Testis (tissue), 3 donors: ENCODE data around the gene SYNDIG1. TPM values are rescaled to one million over a fixed set of nuclear protein-coding genes. Genes with fewer than 3 reads are reported as not detected.

ENCODE experiments used
- DNase-seq: peaks from one replicate; pipeline ENCODE4 v3.0.0-alpha.2; 2019
- H3K27ac ChIP-seq, 2 donors: fragments of 200-600 bp; sonication (generic); one replicate each; pipeline ENCODE4 v1.5.1; 2019
- H3K27me3 ChIP-seq: fragments of 200-600 bp; sonication (generic); one replicate; pipeline ENCODE4 v1.5.1; 2019
- H3K36me3 ChIP-seq: fragments of 200-600 bp; sonication (generic); one replicate; pipeline ENCODE4 v1.5.1; 2017; ENCODE audit warnings: low read depth; ENCODE audit errors: missing control alignments
- H3K4me1 ChIP-seq: fragments of 200-600 bp; sonication (generic); one replicate; pipeline ENCODE4 v1.5.1; 2019
- H3K4me3 ChIP-seq, 2 donors: fragments of 200-600 bp; sonication (generic); one replicate each; pipeline ENCODE4 v1.5.1; 2017 to 2019
- H3K9me3 ChIP-seq: fragments of 200-600 bp; sonication (generic); one replicate; pipeline ENCODE4 v1.5.1; 2017
- CTCF ChIP-seq, 3 experiments: fragments of 450-650 bp in 2 of 3; fragments of 200-600 bp in 1 of 3; sonication (generic) in 1 of 3; IDR thresholded peaks; one replicate each; pipeline ENCODE4 v1.5.1; 2016 to 2019; ENCODE audit warnings: antibody characterized with exemption in 3 of 3, mild to moderate bottlenecking in 2 of 3, moderate library complexity in 1 of 3
- POLR2A ChIP-seq: fragments of 450-650 bp; IDR thresholded peaks from one replicate; pipeline ENCODE4 v1.6.1; 2017; ENCODE audit warnings: antibody characterized with exemption, mild to moderate bottlenecking, moderate library complexity
- WGBS, 2 donors: methylation state at CpG; one replicate each; pipeline ENCODE4 v1.1.5; 2018; 5-methylcytosine and 5-hydroxymethylcytosine counted together
- intact Hi-C: fragments of 100-400 bp; cut with DNase I; formaldehyde crosslinking; loops from one replicate; pipeline ENCODE4 v1.15.1; 2023; ENCODE audit warnings: low total_unique reads
- polyA plus RNA-seq: library from polyadenylated mRNA; stranded (reverse); fragments of 350-450 nt; fragmentation: Illumina TruSeq; extraction: RNeasy Lipid Tissue Mini Kit (QIAGEN cat#74804); gene quantifications from one replicate; pipeline ENCODE4 v1.2.3, GENCODE V29; 2014; ENCODE audit warnings: low read depth, low replicate concordance; ENCODE audit not compliant: insufficient read depth
- total RNA-seq, 2 donors: library from RNA; depleted of rRNA; stranded (reverse); fragments of >200 nt; gene quantifications; one replicate each; pipeline ENCODE4 v1.2.3, GENCODE V29; 2016

The SYNDIG1 gene
- total and polyA plus RNA-seq, 3 donors from 2014 or later: 2.1 to 3.2 (median 2.8) TPM

GRCh38 chr20:24582373-24583168 lies 113.1 kb downstream of the SYNDIG1 start:
- Histone ChIP-seq H3K27me3 (no peaks in the 10 kb centered on the region), H3K36me3 (no peaks in the 10 kb centered on the region), H3K27ac (no peak overlapping the region), H3K9me3 (no peaks in the 10 kb centered on the region), H3K4me3 (no peak overlapping the region), H3K4me1 (no peaks in the 10 kb centered on the region)
- intact Hi-C loops: no loop called here
- TF ChIP-seq POLR2A (no peak), CTCF (IDR thresholded peaks at IDR 0.05) (no peak)
- WGBS, 2 donors: 84 to 91% methylated on average over 12 to 15 of the region's 15 CpGs
- no peak for DNase-seq

GRCh38 chr20:24583169-24583792 lies 113.9 kb downstream of the SYNDIG1 start:
- 88 to 93% methylated on average over 13 of the region's 13 CpGs for WGBS, 2 donors
- Histone ChIP-seq H3K36me3 (no peaks in the 10 kb centered on the region), H3K4me1 (no peaks in the 10 kb centered on the region), H3K4me3 (no peak overlapping the region), H3K27ac (no peak overlapping the region), H3K27me3 (no peaks in the 10 kb centered on the region), H3K9me3 (no peaks in the 10 kb centered on the region)
- no peak for DNase-seq
- intact Hi-C loops: no loop called here
- TF ChIP-seq POLR2A: no peak
- no peak for TF ChIP-seq CTCF (IDR thresholded peaks at IDR 0.05)

- no peak for DNase-seq
- 76 to 88% methylated on average over 9 of the region's 9 CpGs for WGBS, 2 donors
These were observed 114.6 kb downstream of the SYNDIG1 start for GRCh38 chr20:24584078-24584477.

GRCh38 chr20:24584538-24585356 lies 115.3 kb downstream of the SYNDIG1 start:
- intact Hi-C loops: no loop called here
- no peaks in the 10 kb centered on the region for H3K27me3 ChIP-seq
- 58 to 72% methylated on average over 8 to 26 of the region's 26 CpGs for WGBS, 2 donors

More at GRCh38 chr20:24584078-24584477, 114.6 kb downstream of the SYNDIG1 start:
- Histone ChIP-seq H3K4me3 (no peak overlapping the region), H3K9me3 (no peaks in the 10 kb centered on the region), H3K36me3 (no peaks in the 10 kb centered on the region), H3K4me1 (no peaks in the 10 kb centered on the region), H3K27ac (no peak overlapping the region), H3K27me3 (no peaks in the 10 kb centered on the region)
- intact Hi-C loops: no loop called here
- TF ChIP-seq CTCF (IDR thresholded peaks at IDR 0.05) (no peak), POLR2A (no peak)

More at GRCh38 chr20:24584538-24585356, 115.3 kb downstream of the SYNDIG1 start:
- no peak overlapping the region for H3K27ac ChIP-seq
- TF ChIP-seq CTCF (IDR thresholded peaks at IDR 0.05): no peak
- TF ChIP-seq POLR2A: no peak
- H3K9me3 ChIP-seq: no peaks in the 10 kb centered on the region
- H3K4me1 ChIP-seq: no peaks in the 10 kb centered on the region
- no peaks in the 10 kb centered on the region for H3K36me3 ChIP-seq
- H3K4me3 ChIP-seq: no peak overlapping the region
- peak; percentile 51 for DNase-seq
